GM06990 (cell line): ENCODE measurements around the gene PELI3.

ENCODE experiments used
- DNase-seq: peaks from one replicate; pipeline ENCODE4 v3.0.0-alpha.2; 2011; ENCODE audit not compliant: insufficient read length; ENCODE audit errors: extremely low read depth
- H3K27me3 ChIP-seq: replicated peaks from 2 replicates; pipeline ENCODE4 v1.6.0; 2011; ENCODE audit warnings: low read length; ENCODE audit not compliant: control insufficient read depth, insufficient read depth
- H3K36me3 ChIP-seq: 2 replicates; pipeline ENCODE4 v1.5.1; 2011; ENCODE audit warnings: low read length; ENCODE audit not compliant: control insufficient read depth, insufficient read depth
- H3K4me3 ChIP-seq: replicated peaks from 2 replicates; pipeline ENCODE4 v1.5.1; 2011; ENCODE audit warnings: low read depth, mild to moderate bottlenecking, control low read depth, low read length
- CTCF ChIP-seq: IDR thresholded peaks from 2 replicates; pipeline ENCODE4 v1.5.1; 2011; ENCODE audit warnings: low read length, control low read depth, mild to moderate bottlenecking, inconsistent platforms; ENCODE audit not compliant: insufficient read depth, poor library complexity, severe bottlenecking

Gene PELI3

DNA sequence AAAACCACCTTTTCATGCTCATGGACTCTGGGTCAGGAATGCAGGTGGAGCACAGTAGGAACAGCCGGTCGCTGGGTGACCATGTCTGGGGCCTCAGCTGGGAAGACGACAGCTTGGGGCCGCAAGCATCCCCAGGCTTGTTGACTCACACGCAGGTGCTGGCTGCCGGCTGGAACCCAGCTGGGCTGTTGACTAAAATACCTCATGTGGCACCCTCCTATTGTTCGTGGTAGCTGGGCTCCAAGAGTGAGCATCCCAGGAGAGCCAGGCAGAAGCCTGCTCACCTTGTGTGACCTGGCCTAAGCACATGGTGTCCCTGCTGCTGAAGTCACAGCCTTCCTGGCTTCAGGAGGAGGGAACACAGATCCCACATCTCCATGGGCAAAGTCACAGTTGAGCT, 22.9 kb downstream of the PELI3 start:
- Histone ChIP-seq H3K27me3 (no peaks in the 10 kb centered on the region), H3K4me3 (no peak overlapping the region), H3K36me3 (peaks cover 49% of the 10 kb centered on the region)
- TF ChIP-seq CTCF, result no peak
- DNase-seq, result no peak

GRCh38 chr11:66491315-66491935, 24.7 kb downstream of the PELI3 start:
- Histone ChIP-seq H3K36me3 (peaks cover 46% of the 10 kb centered on the region), H3K27me3 (no peaks in the 10 kb centered on the region), H3K4me3 (no peak overlapping the region)
- DNase-seq, result no peak
- peak; percentile 34 for TF ChIP-seq CTCF

- Histone ChIP-seq H3K27me3 (no peaks in the 10 kb centered on the region), H3K4me3 (no peak overlapping the region), H3K36me3 (peaks cover 44% of the 10 kb centered on the region)
- no peak for DNase-seq
- TF ChIP-seq CTCF, result no peak
These were observed 25.6 kb downstream of the PELI3 start for GRCh38 chr11:66492161-66492865.

DNA sequence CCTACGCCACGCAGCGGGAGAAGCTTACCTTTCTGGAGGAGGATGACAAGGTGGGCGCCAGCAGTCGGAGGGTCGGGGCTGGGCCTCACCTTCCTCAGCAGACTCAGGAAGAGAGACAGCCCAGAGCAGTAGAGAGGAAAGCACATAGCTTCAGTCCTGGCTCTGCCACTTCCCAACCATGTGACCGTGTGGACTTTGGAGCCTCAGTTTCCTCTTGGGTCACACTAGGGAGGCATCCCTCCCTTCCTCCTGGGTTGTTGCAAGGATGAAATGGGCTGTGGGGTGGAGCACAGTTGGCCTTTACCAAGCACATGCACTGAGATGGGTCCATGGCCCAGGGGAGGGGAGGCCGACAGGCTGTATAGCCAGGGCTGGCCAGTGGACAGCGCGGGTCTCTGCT, 26.4 kb downstream of the PELI3 start:
- Histone ChIP-seq H3K4me3 (no peak overlapping the region), H3K27me3 (no peaks in the 10 kb centered on the region), H3K36me3 (peaks cover 43% of the 10 kb centered on the region)
- TF ChIP-seq CTCF, result no peak
- no peak for DNase-seq

DNA sequence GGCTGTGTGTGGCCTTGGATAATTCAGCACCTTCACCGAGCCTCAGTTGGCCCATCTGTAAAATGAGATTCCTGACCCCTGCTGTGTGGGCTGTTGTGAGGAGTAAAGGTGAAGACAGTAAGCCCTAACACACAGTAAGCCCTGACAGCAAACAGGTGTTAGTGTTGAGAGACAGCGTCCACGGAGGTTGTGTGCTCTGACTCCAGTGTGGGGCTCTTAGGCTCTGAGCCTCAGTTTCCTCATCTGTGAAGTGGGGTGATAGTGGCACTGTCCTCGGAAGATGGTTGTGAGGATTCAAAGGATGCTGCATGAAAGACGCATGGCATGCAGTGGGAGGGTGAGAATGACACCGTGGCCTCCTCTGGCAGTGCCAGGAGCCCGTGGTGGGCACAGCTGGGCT, 27.8 kb downstream of the PELI3 start:
- Histone ChIP-seq H3K27me3 (no peaks in the 10 kb centered on the region), H3K4me3 (no peak overlapping the region), H3K36me3 (peaks cover 36% of the 10 kb centered on the region)
- no peak for TF ChIP-seq CTCF
- DNase-seq, result no peak
